GM18520 (cell line): ENCODE data around the gene TFDP2.

ENCODE experiments used
- ATAC-seq: cut with Tn5 transposase; IDR thresholded peaks from one replicate; pipeline ENCODE4 v1.9.1; 2021; ENCODE audit not compliant: unreplicated experiment

The TFDP2 gene

GRCh38 chr3:141972399-141972798 is 176.9 kb downstream of the TFDP2 start:
- ATAC-seq = no peak

GRCh38 chr3:141971571-141971970 is 177.8 kb downstream of the TFDP2 start:
- ATAC-seq = no peak

DNA sequence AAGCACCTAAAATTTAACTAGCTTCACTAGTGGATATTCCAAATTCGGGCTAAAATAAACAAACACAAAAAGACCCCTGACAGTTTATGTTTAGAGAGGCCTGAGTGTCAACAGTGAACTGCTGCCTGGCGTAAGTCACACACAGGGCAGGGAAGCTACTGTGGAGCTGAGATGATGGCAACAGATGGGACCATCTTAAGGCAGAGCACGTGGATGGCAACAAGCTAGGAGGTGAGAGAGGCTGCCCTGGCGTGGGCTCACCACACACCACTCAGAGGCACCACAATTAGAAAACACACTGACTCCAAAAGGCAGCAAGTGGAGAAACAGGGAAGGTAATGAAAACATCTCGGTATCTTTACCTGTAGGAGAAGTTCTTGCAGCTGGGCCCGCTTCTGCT is 179.6 kb downstream of the TFDP2 start:
- ATAC-seq = no peak

GRCh38 chr3:141965471-141965870 is 183.9 kb downstream of the TFDP2 start:
- no peak for ATAC-seq

DNA sequence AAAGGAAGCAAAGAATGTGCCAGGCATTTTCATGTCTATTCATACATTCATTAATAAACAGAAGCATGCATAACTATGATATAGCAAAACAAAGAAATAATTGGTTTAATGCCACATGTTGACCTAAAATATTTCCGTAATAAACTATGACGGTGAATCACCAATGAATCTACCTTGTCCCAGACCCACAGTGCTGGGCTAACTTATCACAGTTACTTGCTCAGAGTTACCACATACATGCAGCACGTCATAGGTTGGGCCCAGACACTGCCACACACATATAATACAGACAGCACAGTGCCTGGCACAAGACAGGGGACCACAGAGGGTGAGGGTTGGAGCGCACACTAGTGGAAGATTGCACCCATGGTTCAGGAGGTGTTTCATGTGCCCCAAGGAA is 186.0 kb downstream of the TFDP2 start:
- no peak for ATAC-seq

DNA sequence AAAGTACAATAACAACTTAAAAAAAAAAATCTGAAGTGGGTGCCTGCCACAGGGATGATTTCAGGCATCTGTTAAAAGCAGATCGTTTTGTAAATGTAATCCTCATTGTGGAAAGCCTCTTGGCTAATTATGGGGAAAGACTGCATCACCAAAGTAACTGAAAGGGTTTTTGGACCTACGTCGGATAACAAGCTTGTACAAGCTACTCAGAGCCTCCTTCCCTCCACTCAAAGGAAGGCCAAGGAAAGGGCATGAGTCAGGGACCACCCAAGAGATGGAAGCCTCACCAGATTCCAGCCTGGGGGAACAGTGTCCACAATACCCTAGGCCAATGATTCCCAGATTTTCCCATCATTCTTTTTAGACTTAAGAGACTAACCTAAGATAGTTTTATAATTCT is 188.6 kb downstream of the TFDP2 start:
- no peak for ATAC-seq

DNA sequence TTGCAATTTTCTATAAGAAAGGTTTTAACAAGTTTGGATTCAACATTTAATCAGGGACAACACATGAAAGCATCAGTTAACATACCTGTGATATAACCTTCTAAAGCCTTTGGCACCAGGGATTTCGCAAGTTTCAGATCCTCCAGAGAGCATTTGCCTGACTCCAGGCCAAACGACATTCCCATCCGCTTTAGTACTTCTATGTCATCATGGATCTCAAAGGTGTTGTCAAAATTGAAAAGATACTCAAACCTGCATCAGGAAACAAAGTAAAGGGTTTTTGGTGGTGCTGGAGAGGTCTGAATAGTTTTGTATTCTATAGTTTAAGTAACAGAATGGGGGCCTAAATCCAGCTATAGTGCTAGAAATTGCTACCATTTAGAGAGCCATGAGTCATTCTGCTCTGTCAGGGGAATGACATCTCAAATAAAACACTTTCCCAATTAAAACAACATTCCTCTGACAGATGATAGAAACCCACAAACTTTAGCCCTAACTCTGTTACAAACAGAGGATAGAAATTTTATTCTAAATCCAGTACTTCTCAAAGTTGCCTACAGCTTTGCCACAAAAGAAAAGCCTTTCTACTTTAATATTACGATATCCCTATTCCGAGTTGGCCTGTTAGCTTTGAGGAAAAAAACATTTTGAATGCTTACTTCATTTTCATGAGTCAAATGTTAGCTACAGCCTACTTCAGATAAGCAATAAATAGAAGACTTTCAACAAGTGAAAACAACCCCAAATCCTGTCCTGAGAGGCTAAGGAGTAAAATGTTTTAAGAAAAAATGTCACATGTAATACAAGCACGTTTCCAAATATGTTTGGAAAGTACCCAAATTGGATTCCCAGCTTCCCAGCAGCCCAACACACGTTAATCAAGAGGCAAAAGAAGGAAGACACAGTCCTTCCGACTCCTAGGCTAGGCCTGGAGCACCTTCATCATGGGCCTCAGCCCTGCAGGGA is 189.5 kb downstream of the TFDP2 start:
- ATAC-seq = no peak

GRCh38 chr3:141955175-141955574 is 194.2 kb downstream of the TFDP2 start:
- ATAC-seq = no peak

DNA sequence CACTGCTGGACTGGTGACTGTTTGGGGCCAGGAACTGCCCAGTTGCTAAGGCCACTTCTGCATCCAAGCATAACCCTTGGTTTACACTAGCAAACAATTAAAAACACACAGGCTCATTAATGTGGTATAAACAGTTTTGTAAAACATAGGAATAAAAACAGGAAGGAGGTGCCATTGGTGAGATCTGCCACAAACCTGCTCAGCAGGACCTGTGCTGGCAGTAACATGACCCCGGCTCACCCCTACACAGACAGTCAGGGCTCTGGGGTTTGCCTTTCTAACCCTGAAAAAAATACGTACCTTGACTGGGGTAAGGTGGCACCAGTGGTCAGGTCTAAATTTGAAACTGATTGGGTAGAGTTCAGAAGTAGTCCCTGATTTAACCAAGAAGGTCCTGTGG is 196.7 kb downstream of the TFDP2 start:
- no peak for ATAC-seq

DNA sequence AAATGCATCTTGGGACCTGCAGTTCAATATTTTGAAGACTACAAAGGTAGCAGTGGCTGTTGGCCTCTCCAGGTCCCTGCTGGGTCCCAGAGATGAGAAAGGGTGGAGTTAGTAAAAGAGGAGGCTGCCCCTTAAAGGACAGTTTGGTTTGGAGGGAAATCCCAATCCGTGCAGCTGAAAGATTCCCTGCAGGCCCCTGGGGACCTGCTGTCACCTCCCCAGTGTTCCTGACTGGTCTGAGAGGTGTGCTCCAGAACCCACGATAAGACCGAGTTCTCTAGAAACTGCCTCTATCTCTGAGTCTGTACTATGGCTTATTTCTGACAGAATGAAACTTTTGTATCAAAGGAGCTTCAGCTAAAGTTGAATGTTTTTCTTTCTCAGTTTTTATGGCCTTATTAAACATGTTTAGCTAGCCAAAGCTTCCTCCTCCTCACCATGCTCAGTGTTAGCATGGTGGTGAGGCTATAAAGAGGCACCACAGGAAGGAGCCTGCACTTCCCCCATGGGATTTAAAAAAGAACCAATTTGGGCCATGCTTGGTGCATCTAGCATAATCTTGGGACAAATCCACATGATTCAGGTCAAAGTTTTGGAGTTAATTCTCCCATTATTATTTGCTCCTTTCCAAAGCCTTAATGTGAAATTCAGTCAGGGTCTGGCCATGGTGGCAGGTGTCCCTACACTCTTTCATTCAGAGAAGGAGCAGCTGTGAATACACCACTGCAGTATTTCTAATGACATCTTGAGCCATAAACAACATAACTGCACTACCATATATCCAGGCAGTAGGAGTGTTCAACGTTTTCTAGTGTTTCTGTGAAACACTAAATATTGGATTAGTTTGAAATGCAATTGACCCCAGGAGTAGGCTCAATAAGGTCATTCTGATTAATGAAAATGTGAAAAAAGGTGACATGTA is 198.5 kb downstream of the TFDP2 start:
- ATAC-seq = no peak

DNA sequence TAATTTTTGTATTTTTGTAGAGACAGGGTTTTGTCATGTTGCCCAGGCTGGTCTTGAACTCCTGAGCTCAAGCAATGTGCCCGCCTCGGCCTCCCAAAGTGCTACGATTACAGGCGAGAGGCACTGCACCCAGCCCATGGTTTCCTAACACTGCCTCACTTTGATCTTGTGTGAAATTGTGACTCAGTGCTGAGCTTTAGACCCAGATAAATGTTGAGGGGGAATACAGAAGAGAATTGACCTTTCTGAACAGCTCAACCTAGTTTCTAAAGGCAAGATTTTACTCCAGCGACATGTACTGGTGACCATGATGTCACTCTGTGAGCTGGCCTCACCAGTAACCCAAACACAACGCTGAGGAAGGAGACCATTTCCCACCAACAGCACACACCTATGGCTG is 199.4 kb downstream of the TFDP2 start:
- no peak for ATAC-seq

GRCh38 chr3:141949399-141949798 is 199.9 kb downstream of the TFDP2 start:
- ATAC-seq = no peak

DNA sequence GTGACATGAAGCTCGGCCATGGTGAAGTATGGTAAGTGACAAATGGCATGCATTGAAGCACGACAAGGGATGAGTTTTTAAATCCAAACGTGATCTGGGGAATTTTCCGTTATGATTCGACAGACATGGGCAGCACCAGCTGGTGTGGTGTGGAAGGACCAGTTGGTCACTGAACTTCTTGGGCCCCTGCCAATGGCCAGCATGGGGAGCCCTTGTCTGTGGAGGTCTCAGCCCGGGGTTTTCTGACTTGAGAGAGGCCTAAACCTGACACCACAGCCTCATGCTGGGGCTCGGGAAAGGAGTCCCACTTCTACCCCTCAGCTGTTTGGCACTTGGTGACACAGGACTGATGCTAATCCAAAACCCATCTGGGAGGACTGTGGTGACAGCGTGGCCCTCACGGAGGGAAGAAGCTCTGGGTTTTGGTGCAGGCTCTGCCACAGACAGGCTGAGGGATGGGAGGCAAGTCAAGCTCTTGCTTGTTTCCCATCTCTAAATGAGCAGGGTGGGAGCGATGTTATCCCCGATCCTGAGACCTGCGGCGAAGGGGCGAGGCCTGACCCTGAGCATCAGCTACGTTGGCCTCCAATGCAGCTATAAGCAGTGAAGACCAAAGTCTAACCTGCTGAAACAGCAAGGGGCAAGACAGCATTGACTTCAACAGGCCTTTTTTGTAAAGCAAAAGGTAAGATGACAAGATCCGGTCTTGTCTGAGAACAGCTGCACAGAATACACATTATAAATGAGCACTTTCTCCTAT is 203.4 kb downstream of the TFDP2 start:
- no peak for ATAC-seq

- no peak for ATAC-seq
Measured at GRCh38 chr3:141942006-141942405, 207.3 kb downstream of the TFDP2 start.

DNA sequence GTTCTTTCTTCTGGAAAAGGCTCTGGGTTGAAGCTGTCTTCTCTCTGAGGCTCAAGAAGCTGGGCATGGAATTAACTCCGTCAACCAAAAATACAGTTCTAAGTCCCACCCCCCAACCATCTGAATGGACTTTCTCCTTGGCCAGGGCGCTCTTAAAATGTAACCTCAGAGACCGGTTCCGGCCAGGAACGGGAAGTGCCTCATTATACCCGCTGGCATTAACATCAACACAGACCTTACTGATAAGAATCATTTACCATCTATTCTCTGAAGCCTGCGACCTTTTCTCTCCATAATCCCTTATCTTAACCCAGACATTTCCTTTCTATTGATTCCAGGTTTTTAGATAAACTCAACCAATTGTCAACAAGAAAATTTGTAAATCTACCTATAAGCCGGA is 208.3 kb downstream of the TFDP2 start:
- no peak for ATAC-seq

- ATAC-seq = no peak
Measured at GRCh38 chr3:141940194-141940776, 209.1 kb downstream of the TFDP2 start.

DNA sequence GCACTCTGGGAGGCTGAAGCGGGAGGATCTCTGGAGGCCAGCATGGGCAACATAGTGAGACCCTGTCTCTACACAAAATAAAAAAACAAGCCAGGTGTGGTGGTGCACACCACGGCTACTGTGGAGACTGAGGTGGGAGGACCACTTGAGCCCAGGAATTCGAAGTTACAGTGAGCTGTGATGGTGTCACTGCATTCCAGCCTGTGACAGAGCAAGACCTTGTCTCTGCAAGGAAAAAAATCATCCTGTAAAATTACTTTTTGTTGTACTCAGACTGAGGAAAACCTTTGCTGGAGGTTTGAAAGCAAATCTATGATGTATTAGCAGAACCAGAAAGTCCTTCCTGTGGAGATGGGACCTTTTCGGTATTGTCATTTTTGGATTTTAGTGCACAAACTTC is 209.6 kb downstream of the TFDP2 start:
- no peak for ATAC-seq

GRCh38 chr3:141938011-141938500 is 211.3 kb downstream of the TFDP2 start:
- ATAC-seq = no peak

DNA sequence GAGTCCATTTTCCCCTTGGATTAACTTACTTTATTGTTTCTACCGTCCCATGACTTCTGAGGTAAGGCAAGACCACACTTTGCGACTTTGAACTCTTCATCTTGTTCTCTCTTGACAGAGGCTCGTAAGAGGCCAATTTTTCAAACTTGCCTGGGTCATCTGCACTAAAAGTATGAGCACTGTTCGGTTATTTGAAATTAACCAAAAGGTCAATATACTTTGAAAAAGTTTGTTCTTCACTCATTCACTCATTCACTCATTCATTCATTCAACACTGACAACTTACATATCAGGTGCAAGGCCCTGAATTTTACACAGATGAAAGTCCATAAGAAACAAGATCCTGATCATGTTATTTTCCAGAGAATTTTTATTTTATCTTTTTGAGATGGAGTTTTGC is 215.0 kb downstream of the TFDP2 start:
- no peak for ATAC-seq
